Motor neuron (in vitro differentiated cells): ENCODE measurements around the gene FAM237A. TPM values are rescaled to one million over a fixed set of nuclear protein-coding genes. Genes with fewer than 3 reads are reported as not detected.

Experiments
- ATAC-seq, 8 experiments: fragments of 200-7000 bp; cut with Tn5 transposase; replicated peaks in 6 of 8; 2 replicates each; pipeline ENCODE4 v1.8.0; 2021; ENCODE audit warnings: mild to moderate bottlenecking in 8 of 8, moderate library complexity in 8 of 8
- H3K27ac ChIP-seq, 2 donors: fragments of 250-450 bp; sonication (Bioruptor Pico); 2 replicates each; pipeline ENCODE4 v1.9.0; 2021; ENCODE audit warnings: antibody characterized with exemption in 2 of 2, mild to moderate bottlenecking in 2 of 2, moderate library complexity in 1 of 2
- H3K4me1 ChIP-seq, 2 donors: fragments of 250-450 bp; sonication (Bioruptor Pico); replicated peaks in 1 of 2; 2 replicates each; pipeline ENCODE4 v1.6.1; 2021; ENCODE audit warnings: antibody characterized with exemption in 2 of 2, mild to moderate bottlenecking in 2 of 2, moderate library complexity in 1 of 2
- H3K4me3 ChIP-seq, 5 donors: fragments of 250-450 bp; sonication (Bioruptor Pico); 2 replicates each; pipeline ENCODE4 v1.9.0; 2021; ENCODE audit warnings: antibody characterized with exemption in 5 of 5, mild to moderate bottlenecking in 5 of 5, moderate library complexity in 4 of 5
- WGBS, 10 experiments: fragments of 450-650 bp; shearing (Covaris generic); methylation state at CpG; one replicate each; pipeline ENCODE4 v1.0.0; 2022; 5-methylcytosine and 5-hydroxymethylcytosine counted together
- in situ Hi-C, 9 experiments: fragments of 400-800 bp; cut with MboI; loops; one replicate each; pipeline ENCODE4 v1.15.0; 2021; ENCODE audit warnings: low sequenced_read_pairs in 9 of 9, low pct_unique_long_range_greater_than_20kb in 2 of 9; ENCODE audit not compliant: unreplicated experiment in 9 of 9
- total RNA-seq, 8 experiments: library from RNA; unstranded; fragments of 300-600 nt; gene quantifications; 2 replicates each; pipeline versions ENCODE4 v1.2.3 to v1.2.4, GENCODE V29; 2022

FAM237A gene
- total RNA-seq: 10 to 100 TPM in 1 of 8 experiments, 1 to 10 TPM in 1, under 1 TPM in 1, not detected in 5; 0.33 to 10.3 (median 7.3) TPM

DNA sequence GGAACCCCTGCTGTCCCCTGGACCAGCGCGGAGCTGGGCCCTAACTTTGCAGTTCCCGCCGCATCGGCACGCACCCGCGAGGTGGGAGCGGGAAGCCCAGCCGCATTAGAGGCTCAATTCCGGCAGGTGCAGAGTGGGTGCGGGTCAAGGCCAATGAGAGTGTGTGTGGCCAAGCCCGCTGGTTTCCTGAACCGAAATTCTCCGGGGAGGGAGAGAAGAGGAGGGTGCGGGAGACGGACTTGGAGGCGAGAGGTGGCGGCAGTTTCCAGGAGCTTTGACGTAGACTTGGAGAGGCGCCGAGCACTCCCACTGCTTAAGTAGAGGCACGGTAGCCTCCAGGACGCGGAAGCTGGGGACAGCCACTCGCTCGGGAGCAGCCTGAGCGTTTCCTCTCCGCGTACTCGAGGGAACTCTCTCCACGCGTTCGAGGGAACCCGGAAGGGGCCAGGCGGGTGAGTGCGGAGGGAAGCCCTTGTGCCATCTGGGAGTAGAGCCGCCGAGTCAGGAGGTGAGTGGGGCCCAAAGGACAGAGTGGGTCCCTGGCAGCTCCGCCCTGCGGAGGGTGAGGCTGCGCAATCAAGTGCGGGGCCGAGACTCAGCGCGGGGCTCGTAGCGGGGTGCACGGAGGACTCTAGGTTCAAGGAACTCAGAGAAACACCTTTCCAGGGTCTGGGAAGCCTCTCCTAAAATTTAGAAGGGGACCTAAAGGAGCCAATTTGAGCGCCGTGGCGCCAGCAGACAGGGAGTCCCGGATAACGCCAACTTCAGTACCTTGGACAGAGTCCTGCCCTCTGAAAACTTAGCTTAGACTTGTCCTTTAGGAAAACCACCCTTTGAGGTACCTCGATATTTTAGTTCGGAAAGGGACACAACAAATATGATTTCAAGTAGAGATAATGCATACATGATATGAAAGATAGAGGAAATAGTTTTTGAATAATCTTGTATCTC is at the start of gene FAM237A:
TSS of gene FAM237A (plus strand) at position 413 of the 951 bp plus-strand sequence. CDS start 1,750 bp downstream, outside the sequence.
- ATAC-seq: peak; percentile 65 to 89 (median 74)
- Histone ChIP-seq H3K4me3 (peak within 1 kb of the TSS; percentile 17 to 29 (median 21)), H3K27ac (no peak within 1 kb of the TSS), H3K4me1 (peaks cover 3 to 4% of the 10 kb centered on the region in 2 donors)
- in situ Hi-C loops: no loop called here
- 0 to 60% (median 3%) methylated on average over 1 to 26 of the region's 56 CpGs; no CpG with 5 or more reads in 1 of the 10 experiments for WGBS, 10 experiments

DNA sequence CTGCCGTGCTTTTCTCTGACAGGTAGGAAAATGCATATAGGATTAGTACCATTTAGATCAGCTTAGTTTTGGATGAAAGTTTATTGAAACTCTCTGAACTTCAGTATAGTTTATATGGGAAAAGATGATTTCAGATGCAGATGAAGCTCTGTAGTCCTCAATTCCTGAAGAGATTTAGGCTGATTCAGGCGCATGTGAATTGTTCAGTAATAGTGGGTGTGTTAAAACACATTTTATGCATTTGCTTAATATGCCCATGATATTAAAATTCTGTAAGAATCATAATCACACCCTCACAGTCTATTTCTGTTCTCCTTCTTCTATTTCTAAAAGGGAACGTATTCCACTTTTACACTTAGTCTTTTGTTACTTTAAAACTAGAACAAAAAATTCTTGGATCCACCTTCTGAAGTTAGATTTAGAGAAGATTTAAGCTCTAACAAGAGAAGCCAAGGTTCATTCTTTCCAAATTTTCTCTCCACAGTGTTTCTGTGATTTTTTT is 44.5 kb upstream of the FAM237A start:
- no peak overlapping the region for H3K27ac ChIP-seq
- WGBS, 10 experiments: 7 to 100% (median 77%) methylated on average over 1 to 3 of the region's 3 CpGs
- peak in 3 of 8 experiments; percentile 77 to 91 (median 89) for ATAC-seq
- no peak overlapping the region for H3K4me3 ChIP-seq
- no peaks in the 10 kb centered on the region for H3K4me1 ChIP-seq
- in situ Hi-C loops: no loop called here

- Histone ChIP-seq H3K4me3 (no peak overlapping the region), H3K4me1 (no peaks in the 10 kb centered on the region), H3K27ac (no peak overlapping the region)
- 29 to 100% (median 65%) methylated on average over 1 to 3 of the region's 3 CpGs for WGBS, 10 experiments
- in situ Hi-C loops: no loop called here
- no peak for ATAC-seq
Observed at GRCh38 chr2:206603243-206603642, 39.0 kb upstream of the FAM237A start.

GRCh38 chr2:206610451-206610850 is 31.8 kb upstream of the FAM237A start:
- Histone ChIP-seq H3K4me3 (no peak overlapping the region), H3K4me1 (no peaks in the 10 kb centered on the region), H3K27ac (no peak overlapping the region)
- WGBS, 10 experiments: 20 to 100% (median 82%) methylated on average over 1 of the region's 1 CpG
- no peak for ATAC-seq
- in situ Hi-C loops: no loop called here

DNA sequence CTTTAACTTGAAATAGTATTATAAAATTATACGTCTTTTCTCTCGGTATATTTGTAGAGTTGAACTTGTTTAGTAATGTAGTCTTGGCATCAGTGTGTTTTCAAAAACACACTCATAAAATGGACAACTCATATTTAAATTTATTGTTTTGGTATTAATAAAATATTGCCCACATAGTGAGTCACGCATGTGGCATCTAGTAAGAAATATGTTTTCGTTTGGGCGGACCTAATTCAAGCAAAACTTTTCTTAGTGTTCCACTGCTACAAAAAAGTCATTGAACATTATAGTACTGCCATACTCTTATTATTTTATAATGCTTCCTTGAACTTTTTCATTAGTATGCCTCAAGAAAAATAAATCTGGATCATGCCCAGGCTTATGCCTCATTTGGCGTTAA is 31.1 kb upstream of the FAM237A start:
- in situ Hi-C loops: no loop called here
- Histone ChIP-seq H3K4me1 (no peaks in the 10 kb centered on the region), H3K27ac (no peak overlapping the region), H3K4me3 (no peak overlapping the region)
- no peak for ATAC-seq
- 80 to 100% (median 94%) methylated on average over 3 to 6 of the region's 6 CpGs for WGBS, 10 experiments

DNA sequence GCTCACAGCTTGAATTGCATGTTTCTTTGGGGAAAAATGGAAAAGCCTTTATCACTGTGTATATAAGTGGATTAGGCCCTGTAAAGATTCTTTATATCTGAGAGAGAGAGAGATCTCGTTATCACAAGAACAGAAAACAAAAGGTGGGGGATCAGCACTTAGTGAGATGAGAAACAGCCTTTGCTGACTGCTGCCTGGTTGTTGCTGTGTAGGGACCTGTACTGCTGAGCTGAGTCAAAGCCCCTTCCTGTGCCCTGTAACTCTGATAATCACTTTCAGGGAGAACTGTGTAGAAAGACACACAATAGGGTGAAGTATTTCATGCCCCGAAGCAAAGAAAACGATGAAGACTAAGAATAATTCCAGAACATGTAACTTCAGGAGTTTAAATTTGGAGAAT is 30.6 kb upstream of the FAM237A start:
- no peaks in the 10 kb centered on the region for H3K4me1 ChIP-seq
- no peak overlapping the region for H3K4me3 ChIP-seq
- no peak for ATAC-seq
- 56 to 100% (median 87%) methylated on average over 1 to 3 of the region's 3 CpGs; no CpG with 5 or more reads in 2 of the 10 experiments for WGBS, 10 experiments
- in situ Hi-C loops: no loop called here
- H3K27ac ChIP-seq: no peak overlapping the region

DNA sequence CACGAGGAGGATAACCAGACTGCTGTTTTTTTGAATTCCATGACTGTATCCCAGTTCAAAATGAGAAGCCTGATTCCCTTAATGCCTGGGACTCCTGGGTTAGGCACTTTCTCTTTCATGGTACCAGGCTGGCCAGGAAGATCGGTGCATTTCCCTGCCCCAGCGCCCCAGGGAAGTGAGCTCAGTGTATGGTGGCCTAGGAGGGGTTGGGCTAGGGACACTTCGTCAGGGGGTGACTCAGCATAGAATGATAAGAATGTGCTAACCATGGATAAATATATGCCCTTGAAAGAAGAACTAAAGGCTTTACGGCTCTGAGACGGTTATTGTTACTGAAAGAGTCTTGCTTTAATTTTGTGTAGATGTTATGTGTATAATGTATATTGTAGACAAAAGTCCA is 27.5 kb upstream of the FAM237A start:
- H3K27ac ChIP-seq: no peak overlapping the region
- ATAC-seq: peak in 4 of 8 experiments; percentile 27 to 43 (median 37)
- H3K4me1 ChIP-seq: no peaks in the 10 kb centered on the region
- 80 to 100% (median 93%) methylated on average over 1 to 6 of the region's 6 CpGs; no CpG with 5 or more reads in 1 of the 10 experiments for whole genome bisulfite sequencing, 10 experiments
- in situ Hi-C loops: no loop called here
- no peak overlapping the region for H3K4me3 ChIP-seq

GRCh38 chr2:206615417-206616089 is 26.7 kb upstream of the FAM237A start:
- in situ Hi-C loops: no loop called here
- ATAC-seq: peak in 1 of 8 experiments; percentile 24
- 80 to 100% (median 87%) methylated on average over 1 to 6 of the region's 7 CpGs; no CpG with 5 or more reads in 1 of the 10 experiments for WGBS, 10 experiments
- H3K4me3 ChIP-seq: no peak overlapping the region
- no peak overlapping the region for H3K27ac ChIP-seq
- no peaks in the 10 kb centered on the region for H3K4me1 ChIP-seq

- 0 to 100% (median 74%) methylated on average over 1 to 2 of the region's 2 CpGs; no CpG with 5 or more reads in 3 of the 10 experiments for WGBS, 10 experiments
- Histone ChIP-seq H3K4me3 (no peak overlapping the region), H3K4me1 (no peaks in the 10 kb centered on the region), H3K27ac (no peak overlapping the region)
- in situ Hi-C loops: no loop called here
- no peak for ATAC-seq
Observed at GRCh38 chr2:206616151-206616550, 26.1 kb upstream of the FAM237A start.

- WGBS, 10 experiments: 64 to 100% (median 85%) methylated on average over 1 to 3 of the region's 3 CpGs
- H3K27ac ChIP-seq: no peak overlapping the region
- H3K4me1 ChIP-seq: no peaks in the 10 kb centered on the region
- H3K4me3 ChIP-seq: no peak overlapping the region
- in situ Hi-C loops: no loop called here
- no peak for ATAC-seq
Observed at GRCh38 chr2:206619011-206619410, 23.3 kb upstream of the FAM237A start.

- in situ Hi-C loops: no loop called here
- no peak for ATAC-seq
- H3K27ac ChIP-seq: no peak overlapping the region
- H3K4me1 ChIP-seq: no peaks in the 10 kb centered on the region
- H3K4me3 ChIP-seq: no peak overlapping the region
- WGBS, 10 experiments: 0 to 70% (median 60%) methylated on average over 1 to 2 of the region's 2 CpGs; no CpG with 5 or more reads in 1 of the 10 experiments
Observed at GRCh38 chr2:206626108-206626507, 16.2 kb upstream of the FAM237A start.

DNA sequence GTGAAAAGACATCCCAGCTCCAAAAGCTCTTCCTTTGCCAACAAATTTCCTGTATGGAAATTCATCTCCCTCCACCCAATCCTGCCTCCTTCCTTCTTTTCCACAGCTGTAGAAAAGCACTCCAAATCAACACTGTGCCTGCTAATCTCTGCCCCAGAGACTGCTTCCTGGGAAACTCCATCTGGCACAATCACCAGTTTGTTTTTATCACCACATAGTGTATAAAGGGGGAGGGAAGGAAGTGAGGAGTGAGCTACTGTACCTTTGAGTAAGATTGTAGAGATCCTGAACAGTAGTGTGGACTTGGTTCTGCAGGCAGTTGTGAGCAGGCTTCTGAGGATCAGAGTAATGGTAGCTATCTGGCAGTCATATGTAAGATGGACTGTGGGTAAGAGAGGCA is 14.7 kb upstream of the FAM237A start:
- ATAC-seq: peak in 1 of 8 experiments; percentile 32
- Histone ChIP-seq H3K4me1 (no peaks in the 10 kb centered on the region), H3K4me3 (no peak overlapping the region), H3K27ac (no peak overlapping the region)
- in situ Hi-C loops: no loop called here

GRCh38 chr2:206631340-206631739 is 10.9 kb upstream of the FAM237A start:
- in situ Hi-C loops: no loop called here

More at GRCh38 chr2:206631340-206631739, 10.9 kb upstream of the FAM237A start:
- no peaks in the 10 kb centered on the region for H3K4me1 ChIP-seq
- ATAC-seq: peak in 3 of 8 experiments; percentile 23 to 62 (median 32)
- H3K4me3 ChIP-seq: no peak overlapping the region
- WGBS, 10 experiments: 0 to 83% (median 49%) methylated on average over 1 to 3 of the region's 3 CpGs; no CpG with 5 or more reads in 1 of the 10 experiments
- H3K27ac ChIP-seq: no peak overlapping the region
